ENCODE data around the gene PRKAR1A. TPM values are rescaled to one million over a fixed set of nuclear protein-coding genes. Genes with fewer than 3 reads are reported as not detected.

Gene PRKAR1A
- total and polyA plus RNA-seq, 2 of the 8 experiments (the other 6 are each of a cell fraction or from before 2014, with no cell fraction given): 39.3 to 149 TPM

DNA sequence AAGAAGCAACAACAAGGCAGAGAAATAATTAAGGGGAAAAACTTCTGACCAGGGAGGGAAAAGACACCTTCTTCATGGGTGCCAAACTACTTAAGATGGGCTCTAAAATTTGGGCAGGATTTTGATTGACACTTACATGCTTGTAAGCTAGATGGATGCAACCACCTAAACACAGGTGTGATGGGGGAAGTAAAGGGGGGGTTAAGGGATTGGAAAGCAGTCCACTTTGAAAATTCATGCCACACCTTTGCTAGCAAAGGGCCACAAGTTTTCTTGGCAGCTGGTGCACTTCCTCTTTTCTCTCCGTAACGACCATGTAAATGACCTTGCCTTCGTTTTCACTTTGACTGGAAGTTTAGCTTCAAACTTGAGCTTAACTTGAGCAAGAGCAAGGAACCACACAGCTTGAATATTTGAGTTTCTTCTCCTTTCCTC, 14.3 kb upstream of the PRKAR1A start:
- no peak overlapping the region for H2BK12ac ChIP-seq (ENCODE audit: low read depth, low read length)
- no peak overlapping the region for H4K91ac ChIP-seq (replicated peaks; ENCODE audit: insufficient read length, low read length)
- H3K23ac ChIP-seq (ENCODE audit: insufficient read length): no peak overlapping the region
- H3K27ac ChIP-seq (ENCODE audit: low read depth, low read length): no peak overlapping the region
- no peak overlapping the region for H3K9ac ChIP-seq (replicated peaks in 1 of 4; ENCODE audit: extremely low read depth in 1 of 4, low read depth in 3 of 4, low read length in 3 of 4)
- peaks cover 0 to 5% of the 10 kb centered on the region in 2 experiments; a peak in 1 of 4 replicates for H3K9me3 ChIP-seq (ENCODE audit: insufficient read depth in 2 of 2, low read depth in 1 of 2, low read length in 1 of 2)
- no peaks in the 10 kb centered on the region for H3K23me2 ChIP-seq (ENCODE audit: low read depth, low read length)
- H3K14ac ChIP-seq (ENCODE audit: insufficient read length): no peak overlapping the region
- peak overlapping the region; percentile 84 for H2AFZ ChIP-seq (ENCODE audit: low read length)
- no peaks in the 10 kb centered on the region for H3K27me3 ChIP-seq (replicated peaks in 1 of 4; ENCODE audit: control insufficient read depth in 3 of 4, extremely low read depth in 1 of 4, insufficient read depth in 3 of 4, low read length in 3 of 4)
- CTCF ChIA-PET (ENCODE audit: partially characterized antibody): interaction anchor here (0.9 to 2.1 kb wide), 9 partner anchors 10 to 218 kb away, joined by 3 to 6 read pairs (median 4); no protein-coding TSS in a partner anchor
- no peaks in the 10 kb centered on the region for H4K20me1 ChIP-seq (replicated peaks in 1 of 2; ENCODE audit: control insufficient read depth in 1 of 2, insufficient read depth in 2 of 2, low read length in 2 of 2)
- no peaks in the 10 kb centered on the region for H3K4me1 ChIP-seq (replicated peaks in 1 of 4; ENCODE audit: control insufficient read depth in 3 of 4, insufficient read depth in 4 of 4, low read length in 3 of 4)
- H2BK15ac ChIP-seq (ENCODE audit: low read length): no peak overlapping the region
- no peaks in the 10 kb centered on the region for H3K36me3 ChIP-seq (ENCODE audit: control insufficient read depth in 2 of 4, insufficient read depth in 4 of 4, low read length in 3 of 4)
- FAIRE-seq: no peak
- 73% methylated on average over 3 of the region's 3 CpGs; no CpG with 5 or more reads in 1 of the 2 experiments for WGBS, 2 experiments (ENCODE audit: extremely low coverage in 1 of 2, insufficient coverage in 1 of 2, insufficient read length in 1 of 2, insufficient replicate concordance in 2 of 2, low coverage in 1 of 2, low lambda C conversion rate in 2 of 2, missing lambda C conversion rate in 1 of 2)
- no peaks in the 10 kb centered on the region for H3K79me2 ChIP-seq (ENCODE audit: control insufficient read depth in 1 of 2, insufficient read depth in 2 of 2, low read length in 2 of 2)
- no peak overlapping the region for H4K5ac ChIP-seq (ENCODE audit: insufficient read length, low read depth, low read length)
- H2BK120ac ChIP-seq (replicated peaks; ENCODE audit: low read depth, low read length): no peak overlapping the region
- DNase-seq (ENCODE audit: low read depth in 1 of 2, low spot score in 2 of 2): no peak
- H3K4me2 ChIP-seq (ENCODE audit: insufficient read depth in 1 of 2, low read depth in 2 of 2, low read length in 2 of 2): no peak overlapping the region
- no peak overlapping the region for H2BK5ac ChIP-seq (ENCODE audit: low read depth, low read length)
- no peak overlapping the region for H2BK20ac ChIP-seq (ENCODE audit: low read length)
- H2AK5ac ChIP-seq (ENCODE audit: low read depth, low read length): no peak overlapping the region
- POLR2A ChIA-PET (ENCODE audit: partially characterized antibody): interaction anchor here (0.7 kb wide), 1 partner anchor 14 kb away, joined by 4 read pairs; the partner anchor contains the start of gene PRKAR1A
- H4K8ac ChIP-seq (ENCODE audit: extremely low read depth, insufficient read depth, low read length): no peak overlapping the region
- no peak overlapping the region for H3K4ac ChIP-seq (replicated peaks; ENCODE audit: insufficient read length, low read depth, low read length)
- H3K18ac ChIP-seq (ENCODE audit: extremely low read depth, low read length): no peak overlapping the region
- no peak overlapping the region for H3K56ac ChIP-seq (replicated peaks; ENCODE audit: insufficient read length, low read depth, low read length)
- no peaks in the 10 kb centered on the region for H3K79me1 ChIP-seq (ENCODE audit: low read depth, low read length)
- H3K4me3 ChIP-seq (ENCODE audit: extremely low read depth in 1 of 4, insufficient read depth in 2 of 4, low read depth in 3 of 4, low read length in 4 of 4): no peak overlapping the region
- TF ChIP-seq KDM1A (IDR thresholded peaks at IDR 0.05; ENCODE audit: borderline replicate concordance, low read length): no peak
- no peak for TF ChIP-seq EZH2 (IDR thresholded peaks at IDR 0.05; ENCODE audit: low read depth, low read length, severe bottlenecking)
- TF ChIP-seq CBX8 (IDR thresholded peaks at IDR 0.05; ENCODE audit: borderline replicate concordance, low read depth, low read length): no peak
- no peak for TF ChIP-seq BCL11A (IDR thresholded peaks at IDR 0.05; ENCODE audit: low read depth in 2 of 2, low read length in 2 of 2)
- no peak for TF ChIP-seq POLR2A (IDR thresholded peaks at IDR 0.05; ENCODE audit: control extremely low read depth in 1 of 2, low read depth in 2 of 2, low read length in 2 of 2)
